Chondrocyte (in vitro differentiated cells): ENCODE measurements around the gene MRLN. TPM values are rescaled to one million over a fixed set of nuclear protein-coding genes. Genes with fewer than 3 reads are reported as not detected.

Source experiments
- DNase-seq: peaks from one replicate; pipeline ENCODE4 v3.0.0; 2021; ENCODE audit warnings: mixed read lengths, low spot score
- H3K27ac Mint-ChIP-seq: one replicate; pipeline ENCODE4 v1.8.0; 2021; ENCODE audit warnings: mild to moderate bottlenecking, moderate library complexity, mixed read lengths; ENCODE audit not compliant: unreplicated experiment
- H3K27me3 Mint-ChIP-seq: 2 replicates; pipeline ENCODE4 v1.8.0; 2021; ENCODE audit warnings: low read depth, mixed read lengths
- H3K36me3 Mint-ChIP-seq: 2 replicates; pipeline ENCODE4 v1.8.0; 2021; ENCODE audit warnings: low read depth, mixed read lengths
- H3K4me1 Mint-ChIP-seq: 2 replicates; pipeline ENCODE4 v1.8.0; 2021; ENCODE audit warnings: low read depth, mild to moderate bottlenecking, mixed read lengths
- H3K4me3 Mint-ChIP-seq: one replicate; pipeline ENCODE4 v1.8.0; 2021; ENCODE audit warnings: mild to moderate bottlenecking, moderate library complexity, mixed read lengths; ENCODE audit not compliant: unreplicated experiment
- H3K9me3 Mint-ChIP-seq: 2 replicates; pipeline ENCODE4 v1.8.0; 2021; ENCODE audit warnings: low read depth, mixed read lengths
- total RNA-seq: library from RNA; stranded (reverse); gene quantifications from 3 replicates; pipeline ENCODE4 v1.2.1, GENCODE V29; 2021
- TF ChIP-seq, protein P1 (sequence below): fragments of 200-600 bp; sonication (generic); IDR thresholded peaks from 2 replicates; pipeline ENCODE4 v1.5.0; 2021; ENCODE audit warnings: antibody characterized with exemption, mild to moderate bottlenecking, moderate library complexity

Gene MRLN
- total RNA-seq, 1 donor from 2014 or later: not detected

DNA sequence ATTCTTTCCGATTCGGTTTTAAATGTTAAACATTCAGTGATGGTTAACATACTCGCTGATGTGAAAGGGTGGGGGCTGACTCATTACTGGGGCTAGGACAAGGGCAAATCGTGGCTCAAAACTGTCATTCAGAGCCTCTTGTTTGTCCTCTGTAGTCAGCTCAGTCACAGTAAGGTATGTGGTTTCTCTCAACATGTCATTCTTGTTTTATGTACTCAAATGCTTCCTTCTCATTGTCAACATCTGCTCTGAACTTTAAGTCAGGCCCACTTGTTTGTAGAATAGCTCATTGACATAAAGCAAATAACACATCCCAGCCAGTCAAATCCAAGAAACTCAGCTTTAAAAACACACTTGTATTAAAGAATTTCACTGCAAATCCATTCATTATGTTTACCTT lies 50.9 kb downstream of the MRLN start:
- Mint-ChIP-seq H3K9me3 (no peaks in the 10 kb centered on the region), H3K4me1 (no peaks in the 10 kb centered on the region), H3K27me3 (peaks cover 9% of the 10 kb centered on the region), H3K27ac (no peak overlapping the region), H3K36me3 (no peaks in the 10 kb centered on the region), H3K4me3 (no peak overlapping the region)
- no peak for DNase-seq
- TF ChIP-seq, protein P1, sequence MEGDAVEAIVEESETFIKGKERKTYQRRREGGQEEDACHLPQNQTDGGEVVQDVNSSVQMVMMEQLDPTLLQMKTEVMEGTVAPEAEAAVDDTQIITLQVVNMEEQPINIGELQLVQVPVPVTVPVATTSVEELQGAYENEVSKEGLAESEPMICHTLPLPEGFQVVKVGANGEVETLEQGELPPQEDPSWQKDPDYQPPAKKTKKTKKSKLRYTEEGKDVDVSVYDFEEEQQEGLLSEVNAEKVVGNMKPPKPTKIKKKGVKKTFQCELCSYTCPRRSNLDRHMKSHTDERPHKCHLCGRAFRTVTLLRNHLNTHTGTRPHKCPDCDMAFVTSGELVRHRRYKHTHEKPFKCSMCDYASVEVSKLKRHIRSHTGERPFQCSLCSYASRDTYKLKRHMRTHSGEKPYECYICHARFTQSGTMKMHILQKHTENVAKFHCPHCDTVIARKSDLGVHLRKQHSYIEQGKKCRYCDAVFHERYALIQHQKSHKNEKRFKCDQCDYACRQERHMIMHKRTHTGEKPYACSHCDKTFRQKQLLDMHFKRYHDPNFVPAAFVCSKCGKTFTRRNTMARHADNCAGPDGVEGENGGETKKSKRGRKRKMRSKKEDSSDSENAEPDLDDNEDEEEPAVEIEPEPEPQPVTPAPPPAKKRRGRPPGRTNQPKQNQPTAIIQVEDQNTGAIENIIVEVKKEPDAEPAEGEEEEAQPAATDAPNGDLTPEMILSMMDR: no peak

DNA sequence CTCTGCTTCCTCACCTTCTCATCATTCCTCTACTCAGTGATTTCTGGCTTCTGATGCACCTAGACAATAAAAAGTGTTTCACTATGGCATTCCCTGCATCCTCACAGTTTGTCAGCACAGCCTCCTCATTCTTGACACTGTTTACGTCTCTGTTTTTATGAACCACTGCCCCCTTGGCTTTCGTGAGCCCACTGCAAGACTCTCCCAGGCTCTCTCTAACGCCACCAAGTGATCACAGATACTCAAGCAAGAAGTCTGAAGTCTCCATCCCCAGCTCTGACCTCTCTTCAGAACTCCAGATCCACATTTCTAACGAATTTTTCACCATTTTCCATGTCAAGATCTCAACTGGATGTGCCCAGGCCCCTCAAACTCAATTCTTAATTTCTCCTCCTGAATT lies 52.5 kb downstream of the MRLN start:
- H3K36me3 Mint-ChIP-seq: no peaks in the 10 kb centered on the region
- H3K9me3 Mint-ChIP-seq: no peaks in the 10 kb centered on the region
- TF ChIP-seq, protein P1: no peak
- no peaks in the 10 kb centered on the region for H3K4me1 Mint-ChIP-seq
- no peak overlapping the region for H3K4me3 Mint-ChIP-seq
- no peak overlapping the region for H3K27ac Mint-ChIP-seq
- H3K27me3 Mint-ChIP-seq: peaks cover 9% of the 10 kb centered on the region
- DNase-seq: no peak

DNA sequence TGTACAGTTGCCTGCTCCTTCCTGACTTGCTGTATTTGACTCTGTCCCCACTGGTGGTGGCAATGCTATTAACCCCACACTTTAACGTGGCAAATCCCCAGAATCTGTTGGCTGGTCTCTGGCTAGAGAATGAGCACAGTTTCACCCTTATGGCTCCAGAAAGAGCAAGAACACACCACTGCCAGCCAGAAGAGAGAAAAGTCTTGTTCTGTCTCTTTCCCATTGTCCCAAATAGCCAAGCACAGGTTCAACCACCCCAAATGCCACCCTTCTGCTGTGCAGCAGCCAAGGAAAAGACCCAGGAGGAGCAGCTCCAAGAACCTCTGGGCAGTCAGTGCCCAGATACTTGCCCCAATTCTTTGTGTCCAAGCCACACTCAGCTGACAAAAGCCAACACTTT lies 54.9 kb downstream of the MRLN start:
- no peak for DNase-seq
- Mint-ChIP-seq H3K27me3 (peaks cover 9% of the 10 kb centered on the region), H3K36me3 (no peaks in the 10 kb centered on the region), H3K27ac (no peak overlapping the region), H3K9me3 (no peaks in the 10 kb centered on the region), H3K4me3 (no peak overlapping the region), H3K4me1 (no peaks in the 10 kb centered on the region)
- TF ChIP-seq, protein P1: no peak

DNA sequence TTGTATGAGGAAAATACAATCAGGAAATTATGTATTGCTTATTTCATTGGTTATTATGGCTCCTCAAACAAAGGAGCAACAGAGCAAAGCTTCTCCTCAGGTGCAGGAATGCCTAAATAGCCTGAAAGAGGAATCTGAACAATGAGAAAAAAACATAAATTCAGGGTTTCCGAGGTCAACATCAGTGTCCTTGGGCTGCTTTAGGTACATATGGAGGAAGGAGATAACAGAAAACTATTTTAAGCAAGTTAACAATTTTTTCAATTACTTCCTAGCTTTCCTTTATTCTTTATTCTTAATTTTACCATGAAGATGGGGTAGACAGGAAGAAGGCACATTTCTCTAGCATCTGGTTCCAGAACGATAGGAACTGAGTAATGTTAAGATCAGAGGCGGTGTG lies 57.6 kb downstream of the MRLN start:
- H3K27me3 Mint-ChIP-seq: peaks cover 7% of the 10 kb centered on the region
- no peak for DNase-seq
- no peaks in the 10 kb centered on the region for H3K4me1 Mint-ChIP-seq
- H3K36me3 Mint-ChIP-seq: no peaks in the 10 kb centered on the region
- no peaks in the 10 kb centered on the region for H3K9me3 Mint-ChIP-seq
- no peak overlapping the region for H3K4me3 Mint-ChIP-seq
- TF ChIP-seq, protein P1: no peak
- no peak overlapping the region for H3K27ac Mint-ChIP-seq

DNA sequence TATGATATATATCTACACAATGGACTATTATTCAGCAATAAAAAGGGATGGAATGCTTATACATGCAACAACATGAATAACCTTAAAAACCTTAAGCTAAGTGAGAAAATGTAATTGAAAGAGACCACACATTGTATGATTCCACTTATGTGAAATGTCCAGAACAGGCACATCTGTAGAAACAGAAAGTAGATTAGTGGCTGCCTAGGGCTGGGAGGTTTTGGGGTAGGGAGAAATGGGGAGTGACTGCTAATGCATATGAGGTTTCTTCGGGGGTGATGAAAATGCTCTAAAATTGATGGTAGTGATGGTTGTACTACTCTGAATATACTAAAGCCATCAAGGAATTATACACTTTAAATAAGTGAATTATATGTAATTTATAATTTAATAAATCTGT lies 58.3 kb downstream of the MRLN start:
- Mint-ChIP-seq H3K4me3 (no peak overlapping the region), H3K27ac (no peak overlapping the region), H3K27me3 (peaks cover 6% of the 10 kb centered on the region), H3K36me3 (no peaks in the 10 kb centered on the region), H3K9me3 (no peaks in the 10 kb centered on the region), H3K4me1 (no peaks in the 10 kb centered on the region)
- TF ChIP-seq, protein P1: no peak
- no peak for DNase-seq
